Endothelial cell of umbilical vein (primary cell): ENCODE results near the gene TSPAN13.

ENCODE experiments used
- CTCF ChIP-seq, 2 donors: IDR thresholded peaks; 1 replicate in 1 of 2; 2 replicates in 1 of 2; pipeline ENCODE4 v1.5.1; 2011; ENCODE audit warnings: low read length in 2 of 2, mild to moderate bottlenecking in 2 of 2, moderate library complexity in 2 of 2, control low read depth in 1 of 2, inconsistent platforms in 1 of 2, low read depth in 1 of 2; ENCODE audit not compliant: insufficient read depth in 1 of 2; ENCODE audit errors: extremely low read depth in 1 of 2
- EZH2 ChIP-seq: IDR thresholded peaks from 2 replicates; pipeline ENCODE4 v1.6.1; 2012; ENCODE audit warnings: borderline replicate concordance, low read depth, mild to moderate bottlenecking, moderate library complexity, low read length, inconsistent platforms; ENCODE audit not compliant: severe bottlenecking
- GATA2 ChIP-seq: IDR thresholded peaks from 2 replicates; pipeline ENCODE4 v1.7.0; 2011; ENCODE audit warnings: low read depth, mild to moderate bottlenecking, moderate library complexity, mixed read lengths, low read length; ENCODE audit not compliant: insufficient read length, insufficient read depth
- MYC ChIP-seq: IDR thresholded peaks from one replicate; pipeline ENCODE4 v1.6.1; 2011; ENCODE audit warnings: mild to moderate bottlenecking, low read depth, low read length
- POLR2A ChIP-seq: IDR thresholded peaks from 2 replicates; pipeline ENCODE4 v1.6.1; 2012; ENCODE audit warnings: low read depth, mild to moderate bottlenecking, control low read depth, low read length
- POLR2AphosphoS5 ChIP-seq: IDR thresholded peaks from 2 replicates; pipeline ENCODE4 v1.6.1; 2012; ENCODE audit warnings: low read depth, mild to moderate bottlenecking, control low read depth, low read length, moderate library complexity; ENCODE audit not compliant: insufficient read depth

DNA sequence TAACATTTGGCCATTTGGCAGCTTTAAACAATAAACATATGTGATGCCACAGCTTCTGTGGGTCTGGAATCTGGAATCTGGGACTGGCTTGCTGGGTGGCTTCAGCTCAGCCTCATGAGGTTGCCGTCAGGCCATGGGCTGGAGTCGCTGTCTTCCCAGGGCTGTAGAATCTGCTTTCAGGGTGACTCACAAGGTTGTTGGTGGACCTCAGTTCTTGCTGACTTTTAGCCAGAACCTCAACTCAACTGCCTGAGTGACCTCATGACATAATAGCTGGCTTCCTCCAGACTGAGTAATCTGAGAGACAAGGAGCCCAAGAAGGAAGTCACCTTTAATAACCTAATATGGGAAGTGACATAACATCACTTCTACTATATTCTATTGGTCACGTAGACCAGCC is 44.6 kb upstream of the TSPAN13 start:
- TF ChIP-seq CTCF (IDR thresholded peaks at IDR 0.05; ENCODE audit: extremely low read depth in 1 of 2, insufficient read depth in 1 of 2, low read depth in 1 of 2, low read length in 2 of 2) (no peak), EZH2 (no peak), GATA2 (no peak), POLR2AphosphoS5 (no peak), POLR2A (no peak), MYC (no peak)
